ENCODE results near the gene MMP3. TPM values are rescaled to one million over a fixed set of nuclear protein-coding genes. Genes with fewer than 3 reads are reported as not detected.

Gene MMP3
- total RNA-seq, 1 experiment from 2014 or later, result not detected

DNA sequence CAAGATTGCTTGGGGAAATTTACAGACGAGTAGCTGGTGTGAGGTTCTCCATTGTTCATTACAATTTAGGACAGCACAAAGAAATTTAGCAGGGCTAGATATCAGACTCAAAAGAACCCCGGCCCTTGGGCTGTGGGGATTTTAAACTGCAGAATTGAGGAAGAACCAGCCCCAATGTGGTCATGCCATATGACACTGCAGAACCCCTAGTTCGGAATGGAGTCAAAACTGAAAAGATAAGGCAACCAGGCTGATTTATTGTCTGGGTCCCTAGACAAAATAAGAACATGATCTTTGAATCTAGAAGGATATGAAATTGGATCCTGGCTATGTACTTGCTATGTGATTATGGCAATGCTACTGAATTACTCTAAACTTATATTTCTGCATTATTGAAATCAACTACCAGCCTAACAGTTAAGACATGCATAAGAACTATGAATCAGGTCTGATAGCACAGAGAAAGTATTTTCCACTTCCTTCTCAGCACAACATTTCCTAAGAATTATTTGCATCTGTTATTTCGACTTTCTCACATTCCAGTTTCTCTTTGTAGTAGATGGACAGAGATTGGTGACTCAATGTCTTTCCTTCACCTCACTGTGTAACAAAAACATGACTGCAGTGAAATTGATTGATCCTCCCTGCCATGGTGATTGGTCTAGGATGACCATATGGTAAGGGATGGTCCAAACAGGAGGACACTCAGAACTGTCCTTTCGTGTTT lies 13.2 kb downstream of the MMP3 start:
- no peak overlapping the region for H3K27ac ChIP-seq
- TF ChIP-seq, protein P1, sequence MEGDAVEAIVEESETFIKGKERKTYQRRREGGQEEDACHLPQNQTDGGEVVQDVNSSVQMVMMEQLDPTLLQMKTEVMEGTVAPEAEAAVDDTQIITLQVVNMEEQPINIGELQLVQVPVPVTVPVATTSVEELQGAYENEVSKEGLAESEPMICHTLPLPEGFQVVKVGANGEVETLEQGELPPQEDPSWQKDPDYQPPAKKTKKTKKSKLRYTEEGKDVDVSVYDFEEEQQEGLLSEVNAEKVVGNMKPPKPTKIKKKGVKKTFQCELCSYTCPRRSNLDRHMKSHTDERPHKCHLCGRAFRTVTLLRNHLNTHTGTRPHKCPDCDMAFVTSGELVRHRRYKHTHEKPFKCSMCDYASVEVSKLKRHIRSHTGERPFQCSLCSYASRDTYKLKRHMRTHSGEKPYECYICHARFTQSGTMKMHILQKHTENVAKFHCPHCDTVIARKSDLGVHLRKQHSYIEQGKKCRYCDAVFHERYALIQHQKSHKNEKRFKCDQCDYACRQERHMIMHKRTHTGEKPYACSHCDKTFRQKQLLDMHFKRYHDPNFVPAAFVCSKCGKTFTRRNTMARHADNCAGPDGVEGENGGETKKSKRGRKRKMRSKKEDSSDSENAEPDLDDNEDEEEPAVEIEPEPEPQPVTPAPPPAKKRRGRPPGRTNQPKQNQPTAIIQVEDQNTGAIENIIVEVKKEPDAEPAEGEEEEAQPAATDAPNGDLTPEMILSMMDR (conservative IDR thresholded peaks at IDR 0.05), result no peak
- no peak for TF ChIP-seq EZH2 (IDR thresholded peaks at IDR 0.05; ENCODE audit: low read depth)
- POLR2A ChIA-PET (ENCODE audit: unreplicated experiment), result no interaction called here

DNA sequence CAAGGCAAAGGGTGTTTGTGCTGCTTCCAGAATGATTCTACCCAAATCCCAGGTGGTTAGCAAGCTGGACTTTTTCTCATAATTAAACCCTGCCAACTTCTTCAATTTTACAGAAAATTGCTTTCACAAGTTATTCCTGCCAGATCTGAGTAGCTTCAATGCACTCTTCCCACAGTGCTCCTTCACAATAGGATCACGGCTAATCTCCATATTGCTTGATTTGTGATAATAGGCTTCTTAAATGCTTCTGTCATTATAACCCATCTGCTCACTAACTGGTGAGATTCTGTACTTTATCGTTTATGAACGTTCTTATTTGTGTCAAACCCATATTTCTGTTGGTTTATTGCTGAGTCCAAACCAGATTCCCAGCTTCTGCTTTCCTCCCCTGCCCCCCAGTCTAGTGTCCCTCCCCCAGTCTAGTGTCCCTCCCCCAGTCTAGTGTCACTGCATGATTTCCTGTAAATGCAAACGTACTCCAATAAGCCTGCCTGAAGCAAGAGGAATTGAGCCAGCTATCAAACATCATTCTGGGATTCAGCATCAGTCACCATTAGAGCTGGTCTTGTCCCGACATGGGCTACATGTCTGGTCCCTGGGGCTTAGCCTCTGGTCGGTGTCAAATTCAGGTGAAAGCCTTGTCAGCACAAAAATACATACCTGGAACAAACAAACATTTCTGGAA lies 14.0 kb downstream of the MMP3 start:
- H2AFZ ChIP-seq, result no peak overlapping the region
- no peak overlapping the region for H3K27ac ChIP-seq
- H3K79me2 ChIP-seq (ENCODE audit: low read depth), result no peaks in the 10 kb centered on the region
- ChIA-PET POLR2A (ENCODE audit: unreplicated experiment) (no interaction called here), CTCF (no interaction called here)
- peaks cover under 1% of the 10 kb centered on the region; the same call in 1 of the 2 replicates for H3K4me1 ChIP-seq (replicated peaks; ENCODE audit: insufficient read depth)
- intact Hi-C loops (cut with micrococcal nuclease; ENCODE audit: unreplicated experiment), result no loop called here
- DNase-seq, result no peak
- no peaks in the 10 kb centered on the region for H3K9me2 ChIP-seq (ENCODE audit: insufficient read depth)
- no peaks in the 10 kb centered on the region; the same call in 1 of the 2 replicates for H3K9me3 ChIP-seq (ENCODE audit: insufficient read depth, low read depth)
- H3K4me2 ChIP-seq, result no peak overlapping the region
- H3F3A ChIP-seq (ENCODE audit: insufficient read depth, low read depth), result no peaks in the 10 kb centered on the region; the same call in 1 of the 2 replicates
- TF ChIP-seq EZH2 (IDR thresholded peaks at IDR 0.05; ENCODE audit: low read depth), result no peak
- TF ChIP-seq, protein P1 (conservative IDR thresholded peaks at IDR 0.05), result no peak
- no TSS peak for BruUV-seq (replicated peaks)
- H3K27me3 ChIP-seq (ENCODE audit: insufficient read depth, low read depth), result no peaks in the 10 kb centered on the region
- no peak overlapping the region for H3K4me3 ChIP-seq
- no peaks in the 10 kb centered on the region for H3K36me3 ChIP-seq (ENCODE audit: low read depth)
- no peaks in the 10 kb centered on the region for H4K20me1 ChIP-seq (ENCODE audit: insufficient read depth)

More for the DNA sequence above, 13.2 kb downstream of the MMP3 start:
- Histone ChIP-seq H2AFZ (no peak overlapping the region), H3K4me1 (replicated peaks; ENCODE audit: insufficient read depth) (peaks cover 7% of the 10 kb centered on the region), H4K20me1 (ENCODE audit: insufficient read depth) (no peaks in the 10 kb centered on the region), H3K4me3 (no peak overlapping the region), H3K4me2 (no peak overlapping the region), H3K27me3 (ENCODE audit: insufficient read depth, low read depth) (no peaks in the 10 kb centered on the region), H3K36me3 (ENCODE audit: low read depth) (no peaks in the 10 kb centered on the region), H3F3A (ENCODE audit: insufficient read depth, low read depth) (peaks cover 3% of the 10 kb centered on the region), H3K79me2 (ENCODE audit: low read depth) (no peaks in the 10 kb centered on the region), H3K9me3 (ENCODE audit: insufficient read depth, low read depth) (no peaks in the 10 kb centered on the region; the same call in 1 of the 2 replicates), H3K9me2 (ENCODE audit: insufficient read depth) (no peaks in the 10 kb centered on the region)
- intact Hi-C loops (cut with micrococcal nuclease; ENCODE audit: unreplicated experiment), result no loop called here
- DNase-seq, result no peak
- CTCF ChIA-PET, result no interaction called here
- no TSS peak for BruUV-seq (replicated peaks)

DNA sequence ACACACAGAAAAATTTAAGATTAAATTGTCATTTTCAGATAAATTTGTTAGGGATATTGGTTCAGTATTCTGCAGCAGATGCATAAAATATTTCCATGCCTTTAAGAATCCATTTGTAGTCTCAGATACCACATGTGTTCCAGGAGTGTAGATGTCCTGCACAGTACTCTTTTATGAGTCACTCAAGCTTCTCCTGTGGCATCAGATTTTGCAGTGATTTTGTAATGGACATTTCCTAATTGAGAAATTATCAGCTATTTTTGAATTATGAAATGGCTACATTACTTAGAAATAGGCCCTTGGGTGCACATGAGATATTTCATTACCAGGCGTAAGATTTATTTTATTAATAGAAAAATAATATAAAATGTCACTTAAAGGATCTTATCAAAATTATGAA lies 18.9 kb downstream of the MMP3 start:
- intact Hi-C loops (cut with micrococcal nuclease; ENCODE audit: unreplicated experiment), result no loop called here
- ChIA-PET POLR2A (ENCODE audit: unreplicated experiment) (no interaction called here), CTCF (no interaction called here)
- BruUV-seq (replicated peaks), result no TSS peak
- H3K9me3 ChIP-seq (ENCODE audit: insufficient read depth, low read depth), result no peaks in the 10 kb centered on the region; the same call in 1 of the 2 replicates
- H3K4me2 ChIP-seq, result no peak overlapping the region
- no peak overlapping the region for H3K4me3 ChIP-seq
- TF ChIP-seq, protein P1 (conservative IDR thresholded peaks at IDR 0.05), result no peak
- TF ChIP-seq EZH2 (IDR thresholded peaks at IDR 0.05; ENCODE audit: low read depth), result no peak
- no peaks in the 10 kb centered on the region for H3K27me3 ChIP-seq (ENCODE audit: insufficient read depth, low read depth)
- no peaks in the 10 kb centered on the region for H3K4me1 ChIP-seq (replicated peaks; ENCODE audit: insufficient read depth)
- H2AFZ ChIP-seq, result no peak overlapping the region
- H3K36me3 ChIP-seq (ENCODE audit: low read depth), result no peaks in the 10 kb centered on the region
- no peaks in the 10 kb centered on the region for H3K79me2 ChIP-seq (ENCODE audit: low read depth)
- H3K27ac ChIP-seq, result no peak overlapping the region
- no peaks in the 10 kb centered on the region for H4K20me1 ChIP-seq (ENCODE audit: insufficient read depth)
- no peaks in the 10 kb centered on the region; the same call in 1 of the 2 replicates for H3F3A ChIP-seq (ENCODE audit: insufficient read depth, low read depth)
- no peaks in the 10 kb centered on the region for H3K9me2 ChIP-seq (ENCODE audit: insufficient read depth)
- DNase-seq, result no peak

Measured in PC-9 (cell line).